ENCODE data around the gene GRIP2. TPM values are rescaled to one million over a fixed set of nuclear protein-coding genes. Genes with fewer than 3 reads are reported as not detected.

Gene GRIP2
- total and polyA plus RNA-seq, 9 donors: 1.1 to 19.4 (median 5.4) TPM

GRCh38 chr3:14538451-14539088 lies 1.6 kb downstream of the GRIP2 start:
- H3K9me3 ChIP-seq: no peaks in the 10 kb centered on the region
- 63 to 71% (median 69%) methylated on average over 3 of the region's 3 CpGs for WGBS, 3 donors
- no peak overlapping the region for H3K27ac ChIP-seq
- no peaks in the 10 kb centered on the region for H3K27me3 ChIP-seq
- intact Hi-C loops (cut with DNase I): loop anchor here in 1 of 4 donors (5.0 kb wide), 1 partner anchor 651 kb away; no protein-coding TSS in a partner anchor
- H3K4me1 ChIP-seq (ENCODE audit: insufficient read depth): peaks cover 7% of the 10 kb centered on the region
- no peak for DNase-seq
- no peak overlapping the region for H3K4me3 ChIP-seq
- TF ChIP-seq, protein P1, sequence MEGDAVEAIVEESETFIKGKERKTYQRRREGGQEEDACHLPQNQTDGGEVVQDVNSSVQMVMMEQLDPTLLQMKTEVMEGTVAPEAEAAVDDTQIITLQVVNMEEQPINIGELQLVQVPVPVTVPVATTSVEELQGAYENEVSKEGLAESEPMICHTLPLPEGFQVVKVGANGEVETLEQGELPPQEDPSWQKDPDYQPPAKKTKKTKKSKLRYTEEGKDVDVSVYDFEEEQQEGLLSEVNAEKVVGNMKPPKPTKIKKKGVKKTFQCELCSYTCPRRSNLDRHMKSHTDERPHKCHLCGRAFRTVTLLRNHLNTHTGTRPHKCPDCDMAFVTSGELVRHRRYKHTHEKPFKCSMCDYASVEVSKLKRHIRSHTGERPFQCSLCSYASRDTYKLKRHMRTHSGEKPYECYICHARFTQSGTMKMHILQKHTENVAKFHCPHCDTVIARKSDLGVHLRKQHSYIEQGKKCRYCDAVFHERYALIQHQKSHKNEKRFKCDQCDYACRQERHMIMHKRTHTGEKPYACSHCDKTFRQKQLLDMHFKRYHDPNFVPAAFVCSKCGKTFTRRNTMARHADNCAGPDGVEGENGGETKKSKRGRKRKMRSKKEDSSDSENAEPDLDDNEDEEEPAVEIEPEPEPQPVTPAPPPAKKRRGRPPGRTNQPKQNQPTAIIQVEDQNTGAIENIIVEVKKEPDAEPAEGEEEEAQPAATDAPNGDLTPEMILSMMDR (IDR thresholded peaks at IDR 0.05): no peak
- no peak for TF ChIP-seq POLR2A (IDR thresholded peaks at IDR 0.05)
- no peak for TF ChIP-seq EP300 (IDR thresholded peaks at IDR 0.05)
- no peaks in the 10 kb centered on the region for H3K36me3 ChIP-seq

DNA sequence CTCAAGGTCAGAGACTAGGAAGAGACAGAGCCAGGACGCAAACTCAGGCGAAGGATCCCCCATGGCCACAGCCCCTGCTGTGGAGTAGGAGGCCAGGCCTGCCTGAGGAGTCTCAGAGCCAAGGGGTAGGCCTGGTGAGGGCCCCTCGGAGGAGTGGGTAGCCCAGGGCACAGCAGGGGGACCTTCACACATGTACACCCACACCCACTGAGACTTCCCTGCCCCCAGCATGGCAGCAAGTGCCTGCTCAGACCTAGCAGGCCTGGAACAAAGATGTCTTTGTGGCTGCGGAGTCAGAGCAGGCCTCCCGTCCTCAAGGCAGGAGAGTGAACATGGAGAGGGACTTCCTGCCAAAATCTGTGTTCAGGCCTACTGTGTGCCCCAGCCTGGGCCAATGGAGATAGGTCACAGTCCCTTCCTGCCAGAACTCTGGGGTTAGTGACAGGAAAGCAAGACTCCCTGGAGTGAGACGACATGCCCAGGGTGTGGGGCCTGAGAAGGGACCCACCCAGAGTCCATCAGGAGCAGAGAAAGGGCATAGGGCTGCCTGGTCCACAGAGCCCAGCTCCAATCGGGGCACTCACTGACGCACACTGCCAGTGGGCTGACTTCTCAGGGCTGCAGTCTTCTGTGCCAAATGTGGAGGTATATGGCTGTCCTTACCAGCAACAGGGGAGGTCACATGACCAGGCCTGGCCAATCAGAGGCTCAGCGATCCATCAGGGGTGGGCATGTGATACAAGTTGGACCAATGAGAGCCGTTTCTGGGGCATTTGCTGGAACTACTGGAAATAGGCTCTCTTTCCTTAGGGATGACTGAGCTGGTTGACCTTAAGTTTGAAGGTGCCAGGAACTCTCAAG lies 2.3 kb downstream of the GRIP2 start:
- Histone ChIP-seq H3K27me3 (no peaks in the 10 kb centered on the region), H3K9me3 (no peaks in the 10 kb centered on the region), H3K36me3 (no peaks in the 10 kb centered on the region), H3K4me1 (ENCODE audit: insufficient read depth) (peaks cover 11% of the 10 kb centered on the region), H3K27ac (no peak overlapping the region), H3K4me3 (no peak overlapping the region)
- 83 to 87% (median 86%) methylated on average over 8 to 10 of the region's 10 CpGs for WGBS, 3 donors
- DNase-seq: no peak
- TF ChIP-seq POLR2A (IDR thresholded peaks at IDR 0.05): no peak
- TF ChIP-seq, protein P1 (IDR thresholded peaks at IDR 0.05): no peak
- no peak for TF ChIP-seq EP300 (IDR thresholded peaks at IDR 0.05)
- intact Hi-C loops (cut with DNase I): loop anchor here in 1 of 4 donors (5.0 kb wide), 1 partner anchor 651 kb away; no protein-coding TSS in a partner anchor

DNA sequence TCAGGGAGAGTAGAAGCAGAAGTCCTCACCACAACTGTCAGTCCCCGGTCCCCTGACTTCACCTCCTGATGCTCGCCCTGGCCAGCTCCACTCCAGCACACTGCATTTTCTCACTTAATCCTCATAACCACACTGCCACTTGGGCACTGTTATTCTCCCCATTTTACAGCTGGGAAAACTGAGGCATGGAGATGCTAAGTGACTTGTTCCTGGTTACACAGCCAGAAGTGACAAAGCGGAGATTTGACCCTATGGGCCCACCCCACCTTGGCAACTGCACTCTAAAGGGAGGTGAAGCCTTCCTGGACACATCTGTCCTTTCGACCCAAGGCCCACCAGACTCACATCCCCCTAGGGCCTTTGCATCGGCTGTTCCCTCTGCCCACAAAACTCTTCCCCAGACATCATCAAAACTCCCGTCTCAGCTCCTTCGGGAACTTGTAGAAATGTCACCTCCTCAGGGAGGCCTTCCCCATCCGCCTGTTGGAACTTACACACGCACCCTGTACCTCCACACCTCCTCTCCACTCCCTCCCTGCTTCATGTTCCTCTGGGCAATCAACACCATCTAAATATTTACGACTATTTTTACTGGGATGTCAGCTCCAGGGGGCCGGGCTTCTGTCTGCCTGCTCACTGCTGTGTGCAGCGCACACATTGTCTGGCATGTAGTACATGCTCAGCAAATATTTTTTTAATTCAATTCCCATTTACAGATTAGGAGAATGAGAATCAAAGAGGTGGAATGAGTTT lies 3.1 kb downstream of the GRIP2 start:
- no peaks in the 10 kb centered on the region for H3K27me3 ChIP-seq
- DNase-seq: no peak
- H3K36me3 ChIP-seq: no peaks in the 10 kb centered on the region
- H3K27ac ChIP-seq: no peak overlapping the region
- intact Hi-C loops (cut with DNase I): loop anchor here in 1 of 4 donors (5.0 kb wide), 1 partner anchor 650 kb away; no protein-coding TSS in a partner anchor
- no peaks in the 10 kb centered on the region for H3K9me3 ChIP-seq
- peaks cover 14% of the 10 kb centered on the region for H3K4me1 ChIP-seq (ENCODE audit: insufficient read depth)
- H3K4me3 ChIP-seq: no peak overlapping the region
- TF ChIP-seq, protein P1 (IDR thresholded peaks at IDR 0.05): no peak
- no peak for TF ChIP-seq POLR2A (IDR thresholded peaks at IDR 0.05)
- 86 to 90% (median 88%) methylated on average over 12 of the region's 12 CpGs for WGBS, 3 donors

All from ovary (tissue), 9 donors.